IMR-90 (cell line): Measurements from ENCODE around the gene TOP2A. TPM values are rescaled to one million over a fixed set of nuclear protein-coding genes. Genes with fewer than 3 reads are reported as not detected.
"Not testable (repeated sequence)": the region's sequence is repeated elsewhere in the genome, so short reads cannot be mapped to it uniquely, and the experiment has no call there.

Experiments used
- ATAC-seq: fragments of 200-7000 bp; cut with Tn5 transposase; 2 replicates; pipeline ENCODE4 v1.9.1; 2020; ENCODE audit warnings: low read depth, mild to moderate bottlenecking, moderate library complexity
- BruUV-seq: library from RNA; stranded (reverse); fragments of 400-500 nt; replicated peaks from 2 replicates; lab custom pipeline; 2021; lab: Mats Ljungman, UMichigan
- CTCF ChIA-PET: fragments of 300-600 bp; formaldehyde crosslinking; extraction: SDS; loops from one replicate; lab custom pipeline; 2021; ENCODE audit warnings: antibody characterized with exemption; lab: Yijun Ruan, JAX
- POLR2A ChIA-PET: fragments of 300-600 bp; sonication (Branson Sonifier 250); formaldehyde crosslinking; loops from one replicate; lab custom pipeline; 2022; ENCODE audit warnings: antibody characterized with exemption; ENCODE audit not compliant: unreplicated experiment; lab: Charles Lee
- DNase-seq: peaks from one replicate; pipeline ENCODE4 v3.0.0; 2013
- H2AFZ ChIP-seq: replicated peaks from 2 replicates; pipeline ENCODE3; 2013; ENCODE audit warnings: low read length, mild to moderate bottlenecking; ENCODE audit not compliant: poor library complexity
- H2AK5ac ChIP-seq: 2 replicates; pipeline ENCODE4 v1.6.1; 2013; ENCODE audit warnings: low read depth, low read length, inconsistent platforms
- H2AK9ac ChIP-seq: replicated peaks from 2 replicates; pipeline ENCODE3; 2013; ENCODE audit warnings: mild to moderate bottlenecking, low read depth, low read length, moderate library complexity; ENCODE audit not compliant: poor library complexity
- H2BK120ac ChIP-seq: 2 replicates; pipeline ENCODE4 v1.6.1; 2013; ENCODE audit warnings: low read depth, low read length, inconsistent platforms
- H2BK15ac ChIP-seq: 3 replicates; pipeline ENCODE4 v1.6.1; 2013; ENCODE audit warnings: low read depth, low read length, inconsistent platforms
- H2BK20ac ChIP-seq: 2 replicates; pipeline ENCODE4 v1.6.1; 2013; ENCODE audit warnings: low read depth, mild to moderate bottlenecking, inconsistent platforms, low read length, moderate library complexity
- H2BK5ac ChIP-seq: 2 replicates; pipeline ENCODE4 v1.6.1; 2013; ENCODE audit warnings: mild to moderate bottlenecking, low read depth, low read length, inconsistent platforms; ENCODE audit not compliant: poor library complexity, severe bottlenecking
- H3K14ac ChIP-seq: replicated peaks from 2 replicates; pipeline ENCODE4 v1.6.1; 2013; ENCODE audit warnings: low read depth, low read length, inconsistent platforms
- H3K18ac ChIP-seq: 2 replicates; pipeline ENCODE4 v1.6.1; 2013; ENCODE audit warnings: low read depth, low read length, control low read depth
- H3K23ac ChIP-seq: 2 replicates; pipeline ENCODE4 v1.6.1; 2013; ENCODE audit warnings: low read depth, low read length, inconsistent platforms
- H3K27ac ChIP-seq: 2 replicates; pipeline ENCODE4 v1.5.1; 2013; ENCODE audit warnings: mild to moderate bottlenecking, control low read depth, low read length; ENCODE audit not compliant: insufficient read depth
- H3K27me3 ChIP-seq: 2 replicates; pipeline ENCODE4 v1.6.1; 2013; ENCODE audit warnings: low read length; ENCODE audit not compliant: control insufficient read depth, insufficient read depth
- H3K36me3 ChIP-seq: 2 replicates; pipeline ENCODE4 v1.6.1; 2013; ENCODE audit warnings: low read length, mixed read lengths; ENCODE audit not compliant: control insufficient read depth, insufficient read depth
- H3K4ac ChIP-seq: 2 replicates; pipeline ENCODE4 v1.6.1; 2013; ENCODE audit warnings: low read depth, low read length, inconsistent platforms
- H3K4me1 ChIP-seq: 2 replicates; pipeline ENCODE4 v1.6.1; 2013; ENCODE audit warnings: low read length, mixed read lengths; ENCODE audit not compliant: control insufficient read depth, insufficient read depth
- H3K4me2 ChIP-seq: 2 replicates; pipeline ENCODE4 v1.6.1; 2013; ENCODE audit warnings: low read depth, mild to moderate bottlenecking, control low read depth, low read length, moderate library complexity
- H3K4me3 ChIP-seq: 2 replicates; pipeline ENCODE4 v1.5.1; 2013; ENCODE audit warnings: low read depth, mild to moderate bottlenecking, control low read depth, low read length, moderate library complexity; ENCODE audit not compliant: insufficient read depth
- H3K56ac ChIP-seq: 2 replicates; pipeline ENCODE4 v1.6.1; 2013; ENCODE audit warnings: low read length, inconsistent platforms; ENCODE audit not compliant: insufficient read depth; ENCODE audit errors: extremely low read depth
- H3K79me1 ChIP-seq, 2 experiments: 2 replicates each; pipeline ENCODE4 v1.6.1; 2013; ENCODE audit warnings: low read length in 2 of 2, inconsistent platforms in 1 of 2, low read depth in 1 of 2
- H3K9ac ChIP-seq: 2 replicates; pipeline ENCODE4 v1.6.1; 2013; ENCODE audit warnings: low read depth, low read length, control low read depth
- H3K9me1 ChIP-seq: 2 replicates; pipeline ENCODE4 v1.6.1; 2013; ENCODE audit warnings: low read length, inconsistent platforms; ENCODE audit not compliant: insufficient read depth
- H3K9me3 ChIP-seq: 2 replicates; pipeline ENCODE4 v1.6.1; 2013; ENCODE audit warnings: low read length; ENCODE audit not compliant: control insufficient read depth, insufficient read depth
- H4K20me1 ChIP-seq: 2 replicates; pipeline ENCODE4 v1.6.1; 2013; ENCODE audit warnings: low read length, inconsistent platforms; ENCODE audit not compliant: insufficient read depth
- H4K5ac ChIP-seq: 2 replicates; pipeline ENCODE4 v1.6.1; 2013; ENCODE audit warnings: mild to moderate bottlenecking, low read depth, low read length, control low read depth
- H4K8ac ChIP-seq, 2 experiments: 2 replicates each; pipeline ENCODE4 v1.6.1; 2013; ENCODE audit warnings: low read depth in 2 of 2, low read length in 2 of 2, control low read depth in 1 of 2, inconsistent platforms in 1 of 2
- H4K91ac ChIP-seq: 2 replicates; pipeline ENCODE4 v1.6.1; 2013; ENCODE audit warnings: low read depth, low read length, inconsistent platforms; ENCODE audit not compliant: insufficient read depth
- NFE2L2 ChIP-seq: fragments of 150-350 bp; IDR thresholded peaks from 2 replicates; pipeline ENCODE4 v1.6.1; 2016; ENCODE audit warnings: low read depth, mild to moderate bottlenecking, low read length
- POLR2A ChIP-seq: IDR thresholded peaks from 2 replicates; pipeline ENCODE4 v1.6.1; 2012; ENCODE audit warnings: mild to moderate bottlenecking, low read depth, low read length
- RFX5 ChIP-seq: IDR thresholded peaks from 2 replicates; pipeline ENCODE4 v1.8.0; 2012; ENCODE audit warnings: low read depth, mild to moderate bottlenecking, low read length, moderate library complexity
- WGBS, 2 experiments: methylation state at CpG; one replicate each; pipeline versions ENCODE4 v1.1.5 to v1.1.7; 2013; ENCODE audit warnings: missing lambda C conversion rate in 2 of 2; ENCODE audit not compliant: insufficient read length in 1 of 2; ENCODE audit errors: extremely low coverage in 2 of 2; 5-methylcytosine and 5-hydroxymethylcytosine counted together
- dilution Hi-C: fragments of 300-500 bp; cut with HindIII; formaldehyde crosslinking; loops from one replicate; pipeline ENCODE4 v1.14.3; 2018; ENCODE audit warnings: low sequenced_read_pairs; ENCODE audit not compliant: unreplicated experiment
- in situ Hi-C: fragments of 300-500 bp; cut with MboI; formaldehyde crosslinking; loops from 3 replicates; pipeline ENCODE4 v1.14.3; 2019; ENCODE audit warnings: low sequenced_read_pairs, inconsistent platforms, mixed read lengths
- intact Hi-C: fragments of 100-400 bp; cut with micrococcal nuclease; formaldehyde crosslinking; loops from 2 replicates; pipeline ENCODE4 v1.10.0; 2022
- polyA plus RNA-seq, 3 experiments: library from polyadenylated mRNA; depleted of rRNA; stranded (reverse); fragments of >200 nt; gene quantifications; 2 replicates each; pipeline ENCODE4 v1.2.3, GENCODE V29; 2012; ENCODE audit warnings: low replicate concordance in 1 of 3
- total RNA-seq: library from RNA; depleted of rRNA; stranded (reverse); fragments of >200 nt; gene quantifications from 2 replicates; pipeline ENCODE4 v1.2.3, GENCODE V29; 2012
- TF ChIP-seq, protein P1 (sequence below): fragments of 150-350 bp; IDR thresholded peaks from 2 replicates; pipeline ENCODE4 v1.6.1; 2016; ENCODE audit warnings: low read depth, mild to moderate bottlenecking, low read length, moderate library complexity, borderline replicate concordance
- TF ChIP-seq, protein P2 (sequence below): fragments of 150-350 bp; IDR thresholded peaks from 2 replicates; pipeline ENCODE4 v1.6.1; 2017; ENCODE audit warnings: mild to moderate bottlenecking, antibody characterized with exemption, low read length, low read depth

Gene TOP2A
- total and polyA plus RNA-seq, 2 of the 4 experiments (the other 2 are of a cell fraction), result 43.4 to 68.5 TPM

DNA sequence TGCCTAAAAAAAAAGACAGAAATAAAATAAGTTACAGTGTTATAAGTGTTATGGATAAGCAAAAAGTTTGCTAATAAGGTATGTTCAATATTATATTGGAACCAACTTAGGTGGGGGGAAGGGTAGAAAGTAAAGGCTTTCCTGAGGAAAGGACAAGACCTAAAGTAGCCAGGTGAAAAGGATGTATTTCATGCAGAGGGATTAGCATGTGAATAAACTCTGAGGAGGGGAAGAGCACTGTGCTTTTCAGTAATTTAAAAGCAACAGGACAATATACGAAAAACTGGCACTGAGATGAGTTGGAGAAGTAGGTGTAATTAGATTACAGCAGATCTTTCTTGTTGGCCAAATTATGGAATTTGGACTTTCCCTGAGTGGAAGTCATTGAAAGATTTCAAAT is 7.6 kb downstream of the TOP2A start:
- dilution Hi-C loops, result no loop called here
- CTCF ChIA-PET, result interaction anchor here (0.6 to 1.2 kb wide), 3 partner anchors 8 to 408 kb away, joined by 3 to 4 read pairs (median 3); no protein-coding TSS in a partner anchor

DNA sequence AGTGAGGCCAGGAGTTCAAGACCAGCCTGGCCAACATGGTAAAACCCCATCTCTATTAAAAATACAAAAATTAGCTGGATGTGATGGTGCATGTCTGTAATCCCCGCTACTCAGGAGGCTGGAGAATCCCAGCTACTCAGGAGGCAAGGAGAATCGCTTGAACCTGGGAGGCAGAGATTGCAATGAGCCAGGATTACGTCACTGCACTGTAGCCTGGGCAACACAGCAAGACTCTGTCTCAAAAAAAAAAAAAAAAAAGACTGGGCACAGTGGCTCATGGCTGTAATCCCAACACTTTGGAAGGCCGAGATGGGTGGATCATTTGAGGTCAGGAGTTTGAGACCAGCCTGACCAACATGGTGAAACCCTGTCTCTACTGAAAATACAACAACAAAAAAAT is 8.2 kb downstream of the TOP2A start:
- H3K56ac ChIP-seq, in situ Hi-C loops, H2AK9ac ChIP-seq, intact Hi-C loops, H2BK5ac ChIP-seq, POLR2A ChIA-PET, H3K4ac ChIP-seq, H3K23ac ChIP-seq, H3K27me3 ChIP-seq, H3K4me2 ChIP-seq, H2AFZ ChIP-seq, H2BK15ac ChIP-seq, H3K4me3 ChIP-seq, H2AK5ac ChIP-seq, dilution Hi-C loops, H2BK20ac ChIP-seq, H3K27ac ChIP-seq, H3K36me3 ChIP-seq, H3K14ac ChIP-seq, H3K9me3 ChIP-seq, H3K9ac ChIP-seq, BruUV-seq, H2BK120ac ChIP-seq, H3K9me1 ChIP-seq, H3K4me1 ChIP-seq, ATAC-seq, H4K20me1 ChIP-seq, H3K18ac ChIP-seq, DNase-seq, H4K5ac ChIP-seq, H4K91ac ChIP-seq: not testable (repeated sequence)
- 90% methylated on average over 2 of the region's 4 CpGs; no CpG with 5 or more reads in 1 of the 2 experiments for WGBS, 2 experiments
- H3K79me1 ChIP-seq, result peaks cover 34 to 35% of the 10 kb centered on the region in 2 experiments
- peak overlapping the region in 1 of 2 experiments; percentile 33; a peak in 1 of 4 replicates for H4K8ac ChIP-seq
- CTCF ChIA-PET, result interaction anchor here (0.6 to 1.2 kb wide), 3 partner anchors 48 to 408 kb away, joined by 3 to 5 read pairs (median 4); no protein-coding TSS in a partner anchor

More for the DNA sequence above, 7.6 kb downstream of the TOP2A start:
- WGBS, 2 experiments, result no CpG with 5 or more reads among the region's 1 CpG
- Histone ChIP-seq H3K36me3 (peaks cover 7% of the 10 kb centered on the region; the same call in 1 of the 2 replicates), H2BK20ac (no peak overlapping the region), H3K79me1 (peaks cover 35% of the 10 kb centered on the region in 2 experiments), H2BK5ac (no peak overlapping the region), H2AK9ac (no peak overlapping the region), H3K27ac (no peak overlapping the region), H2BK15ac (no peak overlapping the region), H2BK120ac (no peak overlapping the region), H3K4me1 (no peaks in the 10 kb centered on the region), H3K4me2 (no peak overlapping the region), H3K56ac (no peak overlapping the region), H2AFZ (no peak overlapping the region), H3K9me3 (no peaks in the 10 kb centered on the region), H3K9me1 (no peaks in the 10 kb centered on the region), H3K14ac (no peak overlapping the region), H3K18ac (no peak overlapping the region), H2AK5ac (no peak overlapping the region), H3K23ac (0 out of 2 replicates have a peak overlapping the region, but pooled peaks have one; percentile 2), H4K20me1 (no peaks in the 10 kb centered on the region), H4K5ac (no peak overlapping the region; the same call in 1 of the 2 replicates), H4K91ac (no peak overlapping the region), H3K27me3 (no peaks in the 10 kb centered on the region), H4K8ac (no peak overlapping the region), H3K4me3 (no peak overlapping the region), H3K4ac (no peak overlapping the region), H3K9ac (no peak overlapping the region)
- DNase-seq (no peak), ATAC-seq (no peak)
- BruUV-seq, result no TSS peak
- TF ChIP-seq POLR2A (no peak), RFX5 (no peak), NFE2L2 (no peak)
- TF ChIP-seq, protein P1, sequence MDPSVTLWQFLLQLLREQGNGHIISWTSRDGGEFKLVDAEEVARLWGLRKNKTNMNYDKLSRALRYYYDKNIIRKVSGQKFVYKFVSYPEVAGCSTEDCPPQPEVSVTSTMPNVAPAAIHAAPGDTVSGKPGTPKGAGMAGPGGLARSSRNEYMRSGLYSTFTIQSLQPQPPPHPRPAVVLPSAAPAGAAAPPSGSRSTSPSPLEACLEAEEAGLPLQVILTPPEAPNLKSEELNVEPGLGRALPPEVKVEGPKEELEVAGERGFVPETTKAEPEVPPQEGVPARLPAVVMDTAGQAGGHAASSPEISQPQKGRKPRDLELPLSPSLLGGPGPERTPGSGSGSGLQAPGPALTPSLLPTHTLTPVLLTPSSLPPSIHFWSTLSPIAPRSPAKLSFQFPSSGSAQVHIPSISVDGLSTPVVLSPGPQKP, result no peak
- TF ChIP-seq, protein P2, sequence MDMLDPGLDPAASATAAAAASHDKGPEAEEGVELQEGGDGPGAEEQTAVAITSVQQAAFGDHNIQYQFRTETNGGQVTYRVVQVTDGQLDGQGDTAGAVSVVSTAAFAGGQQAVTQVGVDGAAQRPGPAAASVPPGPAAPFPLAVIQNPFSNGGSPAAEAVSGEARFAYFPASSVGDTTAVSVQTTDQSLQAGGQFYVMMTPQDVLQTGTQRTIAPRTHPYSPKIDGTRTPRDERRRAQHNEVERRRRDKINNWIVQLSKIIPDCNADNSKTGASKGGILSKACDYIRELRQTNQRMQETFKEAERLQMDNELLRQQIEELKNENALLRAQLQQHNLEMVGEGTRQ, result no peak
- POLR2A ChIA-PET, result no interaction called here
- in situ Hi-C loops, result no loop called here
- intact Hi-C loops, result no loop called here
